ENCODE results near the gene LIMS2.

GRCh38 chr2:127599211-127599610 lies 76.1 kb downstream of the LIMS2 start:
- TF ChIP-seq CTCF (IDR thresholded peaks at IDR 0.05; ENCODE audit: insufficient read depth, low read length, poor library complexity, severe bottlenecking) = no peak
- TF ChIP-seq EZH2phosphoT487 (conservative IDR thresholded peaks at IDR 0.05; ENCODE audit: low read length) = no peak
